GM15510 (cell line): ENCODE data around the gene GOSR2.

Source experiments
- POLR2A ChIP-seq: IDR thresholded peaks from 3 replicates; pipeline ENCODE4 v1.6.1; 2011; ENCODE audit warnings: borderline replicate concordance; ENCODE audit not compliant: insufficient read length; ENCODE audit errors: extremely low read depth

Gene GOSR2

DNA sequence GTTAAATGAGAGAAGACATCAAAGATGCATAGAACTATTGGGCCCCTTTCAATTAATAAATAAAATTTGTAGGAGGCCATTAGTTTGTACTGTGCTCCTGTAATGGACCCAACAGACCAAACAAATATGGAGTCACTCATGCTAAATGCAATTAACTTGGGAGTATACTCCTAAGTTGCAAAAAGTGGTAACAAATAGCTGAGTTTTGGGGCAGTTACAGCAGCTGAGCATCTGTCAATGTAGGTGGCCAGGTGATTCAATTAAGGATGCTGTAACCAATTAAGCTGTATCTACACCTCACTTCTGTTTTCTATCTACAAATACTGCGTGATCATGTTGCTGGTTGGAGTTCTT is 36.7 kb upstream of the GOSR2 start:
- no peak for TF ChIP-seq POLR2A

DNA sequence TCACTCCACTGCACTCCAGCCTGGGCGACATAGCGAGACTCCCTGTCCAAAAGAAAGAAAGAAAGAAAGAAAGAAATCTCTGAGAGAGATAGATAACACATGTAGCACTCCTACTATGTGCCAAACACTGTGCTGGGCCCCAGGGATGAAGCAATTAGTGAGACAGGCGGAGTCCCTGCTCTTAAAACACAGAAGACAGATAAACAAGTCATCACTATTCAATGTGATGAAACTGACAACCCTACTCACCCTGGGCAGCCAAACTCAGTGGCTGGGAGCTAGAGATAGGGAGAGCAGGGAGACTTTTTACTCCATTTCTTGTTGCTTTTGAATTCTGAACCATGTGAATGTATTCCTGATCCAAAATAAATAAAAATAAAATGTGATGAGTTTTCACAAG is 35.2 kb upstream of the GOSR2 start:
- no peak for TF ChIP-seq POLR2A

DNA sequence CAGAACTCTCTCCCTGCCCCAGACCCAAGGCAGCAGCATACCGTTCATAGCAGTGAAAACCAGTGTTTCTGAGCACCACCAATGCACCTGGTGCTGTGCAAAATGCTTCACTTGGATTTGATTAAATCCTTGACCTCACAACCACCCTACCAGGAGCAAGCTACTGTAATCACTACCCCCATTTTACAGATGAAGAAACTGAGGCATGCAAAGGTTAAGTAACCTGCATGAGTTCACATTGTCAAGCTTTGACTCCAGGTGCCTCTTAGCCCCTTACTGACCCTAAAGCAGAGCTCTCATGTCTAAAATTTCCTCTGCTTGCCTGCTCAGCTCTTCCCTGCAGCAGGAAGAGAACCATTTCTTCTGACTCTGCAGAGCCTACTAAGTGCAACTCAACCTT is 34.2 kb upstream of the GOSR2 start:
- no peak for TF ChIP-seq POLR2A

DNA sequence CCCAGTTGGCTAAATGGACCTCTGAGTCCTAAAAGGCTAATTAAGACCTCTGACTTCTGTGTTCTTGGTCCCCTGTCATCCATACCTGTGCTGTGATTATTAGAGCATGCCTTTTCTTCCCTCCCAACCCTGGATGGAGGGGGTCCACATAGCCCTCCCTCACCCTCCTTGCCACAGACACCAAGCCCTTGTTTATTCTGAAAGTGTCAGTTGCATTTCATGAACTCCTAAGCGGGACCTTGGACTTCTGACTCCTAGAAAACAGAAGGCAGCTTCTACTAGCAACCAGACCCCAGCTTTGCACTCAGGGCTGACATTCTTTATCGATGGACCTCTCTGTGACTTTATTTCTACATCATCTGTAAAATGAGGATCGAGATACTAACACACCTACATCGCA is 33.4 kb upstream of the GOSR2 start:
- no peak for TF ChIP-seq POLR2A

DNA sequence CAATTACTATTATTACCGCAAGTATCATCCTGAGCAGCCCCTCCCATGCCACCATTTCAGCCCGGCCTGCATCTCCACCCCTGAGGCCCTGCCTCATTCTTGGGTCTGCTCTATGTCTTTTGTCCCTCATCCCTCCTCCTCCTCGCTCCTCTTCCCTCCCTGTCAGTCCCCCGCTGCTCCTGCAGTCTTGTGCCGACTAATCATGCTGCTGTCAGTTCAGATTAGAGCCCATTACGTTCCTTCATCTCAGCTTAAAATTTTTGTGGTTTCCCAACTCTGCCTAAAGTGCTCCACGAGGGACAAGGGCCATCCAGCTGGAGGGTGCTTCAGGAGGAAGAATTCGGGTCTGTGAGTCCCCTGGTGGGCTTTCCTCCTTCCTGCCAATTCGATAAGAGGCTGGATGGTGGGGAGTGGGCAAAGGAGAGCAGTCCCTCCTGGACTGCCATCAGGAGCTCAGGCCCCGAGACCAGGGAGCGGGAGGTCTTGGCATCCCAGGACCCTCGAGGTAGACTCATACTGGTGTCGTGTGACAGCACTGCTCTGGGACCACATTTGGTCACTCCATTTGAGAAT is 32.9 kb upstream of the GOSR2 start:
- TF ChIP-seq POLR2A = no peak

DNA sequence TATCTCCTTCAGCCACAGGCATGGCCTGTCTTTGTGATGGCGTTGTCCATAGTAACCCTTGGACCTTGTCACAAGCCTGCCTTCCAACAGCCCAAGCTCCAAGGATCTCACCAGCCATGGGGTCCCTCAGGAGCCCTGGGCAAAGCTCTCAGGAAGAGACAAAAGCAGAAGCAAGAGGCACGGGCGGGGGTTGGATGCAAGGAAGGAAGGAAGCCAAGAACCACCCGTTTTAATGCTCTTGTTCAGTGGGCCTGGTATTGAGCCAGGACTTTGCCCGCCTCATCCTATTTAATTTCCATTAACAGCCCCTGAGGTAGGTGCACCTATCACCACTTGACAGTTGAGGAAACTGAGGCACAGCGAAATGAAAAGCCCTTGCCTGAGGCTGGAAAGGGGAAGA is 32.3 kb upstream of the GOSR2 start:
- TF ChIP-seq POLR2A = no peak

DNA sequence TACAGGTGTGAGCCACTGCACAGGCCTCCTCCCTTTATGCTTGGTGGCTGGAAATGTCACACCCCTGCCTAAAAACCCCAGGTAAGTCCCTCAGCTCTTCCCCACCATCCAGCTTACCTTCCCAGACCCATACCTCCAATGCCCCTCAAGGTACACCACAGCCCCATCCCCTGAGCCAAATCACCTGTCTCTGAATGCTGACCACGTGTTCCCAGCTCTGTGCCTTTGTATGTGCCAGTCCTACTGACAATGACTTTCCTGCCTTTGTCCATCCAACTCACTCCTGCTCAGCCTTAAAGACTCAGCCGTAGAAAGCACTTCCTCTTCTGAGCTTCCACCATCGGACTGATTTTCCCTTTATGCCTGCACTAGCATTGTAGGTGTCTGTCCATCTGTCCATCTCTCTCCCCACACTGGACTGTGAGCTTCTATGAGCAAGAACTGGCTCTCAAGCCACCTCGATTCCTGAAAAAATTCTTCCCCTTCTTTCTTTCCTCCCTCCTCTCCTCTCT is 30.7 kb upstream of the GOSR2 start:
- no peak for TF ChIP-seq POLR2A

DNA sequence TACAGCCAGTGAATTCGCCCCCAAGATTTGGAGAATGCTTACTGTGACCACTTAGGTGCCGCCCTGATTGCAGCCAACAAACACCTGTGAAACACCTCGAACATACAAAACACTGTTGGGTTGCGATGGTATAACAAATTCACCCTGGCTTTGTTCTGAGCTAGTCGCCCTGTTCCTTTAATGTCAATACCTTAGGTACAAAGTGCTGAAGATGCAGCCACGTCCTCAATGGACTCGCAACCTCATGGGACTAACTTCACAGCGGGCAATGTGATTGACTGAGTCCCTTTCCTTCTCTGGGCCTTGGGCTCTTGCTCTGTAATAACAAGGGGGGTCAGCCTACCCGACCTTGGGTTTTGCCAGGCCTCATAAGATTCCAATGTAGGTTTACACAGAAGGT is 28.9 kb upstream of the GOSR2 start:
- TF ChIP-seq POLR2A = no peak

DNA sequence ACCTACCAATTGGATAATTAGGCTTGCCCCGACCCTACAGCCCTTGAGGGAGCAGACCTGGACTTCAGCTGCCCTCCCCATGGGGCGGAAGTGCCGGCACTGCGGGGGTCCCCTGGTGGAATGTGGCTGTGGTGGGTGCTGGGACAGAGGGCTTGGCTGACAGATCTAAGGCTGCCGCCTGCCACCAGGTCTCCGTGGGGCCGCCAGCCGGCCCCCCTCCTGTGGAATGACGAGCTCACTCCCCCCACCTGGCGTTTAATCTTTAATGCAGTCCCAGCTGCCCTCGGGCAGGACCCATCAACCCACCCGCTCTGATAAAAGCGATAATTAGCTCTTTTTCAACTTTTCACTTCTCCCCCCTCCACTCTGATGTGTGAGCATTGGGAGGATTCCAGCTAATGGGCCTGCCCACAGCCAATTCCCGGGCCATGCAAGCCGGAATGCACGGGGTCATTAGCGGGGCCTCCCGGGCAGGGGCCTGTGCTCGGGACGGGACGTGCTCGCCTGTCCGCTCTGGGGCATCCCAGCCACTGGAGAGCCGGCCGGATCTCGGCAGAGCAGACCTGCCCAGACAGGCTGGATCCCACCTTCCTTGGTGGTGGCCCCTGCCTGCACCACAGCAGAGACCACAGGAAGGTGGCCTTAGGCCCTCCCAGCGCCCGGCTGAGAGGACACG is 28.3 kb upstream of the GOSR2 start:
- TF ChIP-seq POLR2A = no peak

DNA sequence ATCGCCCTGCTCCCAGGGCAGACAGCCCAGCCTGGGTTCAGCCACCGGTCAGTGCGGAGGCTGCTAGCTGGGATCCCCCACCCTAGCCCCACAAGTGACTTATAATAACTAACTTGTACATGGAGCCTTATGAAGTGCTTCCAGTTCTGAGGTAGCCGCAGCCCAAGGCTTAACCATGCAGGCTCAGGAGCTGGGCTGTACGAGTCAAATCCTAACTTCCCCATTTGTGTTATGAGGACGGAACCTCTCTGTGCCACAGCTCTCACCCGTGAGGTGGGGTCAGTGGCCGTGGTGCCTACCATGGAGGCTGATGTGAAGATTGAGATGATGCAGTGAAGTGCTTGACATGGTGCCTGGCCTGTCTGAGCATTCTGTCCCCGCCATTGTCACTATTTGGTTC is 27.8 kb upstream of the GOSR2 start:
- no peak for TF ChIP-seq POLR2A

DNA sequence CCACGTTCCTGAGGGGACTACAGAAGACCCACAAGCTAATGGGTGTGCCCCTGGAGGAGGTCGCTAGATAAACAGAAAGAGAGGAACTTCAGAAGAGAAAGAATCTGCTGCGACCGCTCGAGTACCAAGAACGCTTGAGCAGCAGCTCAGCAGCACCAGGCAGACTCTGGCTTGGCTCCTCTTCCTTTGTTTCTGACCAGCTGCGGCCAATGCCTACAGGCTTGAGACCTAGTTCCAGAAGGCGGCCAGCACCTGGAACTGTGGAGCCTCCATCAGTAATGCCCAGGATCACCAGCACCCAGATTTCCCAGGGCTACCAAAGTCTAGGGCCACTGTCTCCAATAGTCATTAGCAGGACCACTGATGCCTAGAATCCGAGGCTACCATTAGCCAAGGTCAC is 26.0 kb upstream of the GOSR2 start:
- TF ChIP-seq POLR2A = no peak

DNA sequence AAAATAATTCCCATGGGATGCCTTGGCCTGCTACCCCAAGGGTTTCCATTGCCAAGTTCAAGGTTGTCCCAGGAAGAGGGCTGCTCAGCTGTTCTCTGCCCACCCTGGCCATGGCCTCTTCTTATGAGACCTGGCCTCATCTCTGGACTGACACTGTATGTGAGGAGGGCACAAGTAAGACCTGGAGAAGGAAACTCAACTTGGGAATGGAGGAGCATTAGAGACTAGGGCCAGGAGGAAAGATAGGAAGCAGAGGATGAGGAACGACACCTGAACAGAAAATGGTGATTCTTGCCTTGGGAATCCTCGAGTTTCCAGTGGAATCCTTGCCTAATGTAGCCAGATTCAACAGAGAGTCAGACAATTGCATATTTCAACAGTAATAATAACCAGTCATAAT is 24.6 kb upstream of the GOSR2 start:
- TF ChIP-seq POLR2A = no peak

DNA sequence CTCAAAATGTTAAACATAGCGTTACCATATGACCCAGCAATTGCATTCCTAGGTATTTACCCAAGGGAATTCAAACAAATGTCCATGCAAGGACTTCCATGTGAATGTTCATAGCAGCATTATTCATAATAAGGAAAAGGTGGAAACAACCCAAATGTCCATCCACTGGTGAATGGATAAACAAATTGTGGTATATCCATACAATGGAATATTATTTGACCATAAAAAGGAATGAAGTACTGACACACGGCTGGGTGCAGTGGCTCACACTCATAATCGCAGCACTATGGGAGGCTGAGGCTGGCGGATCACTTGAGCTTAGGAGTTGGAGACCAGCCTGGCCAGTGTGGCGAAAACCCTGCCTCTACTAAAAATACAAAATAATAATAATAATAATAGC is 24.1 kb upstream of the GOSR2 start:
- TF ChIP-seq POLR2A = no peak

DNA sequence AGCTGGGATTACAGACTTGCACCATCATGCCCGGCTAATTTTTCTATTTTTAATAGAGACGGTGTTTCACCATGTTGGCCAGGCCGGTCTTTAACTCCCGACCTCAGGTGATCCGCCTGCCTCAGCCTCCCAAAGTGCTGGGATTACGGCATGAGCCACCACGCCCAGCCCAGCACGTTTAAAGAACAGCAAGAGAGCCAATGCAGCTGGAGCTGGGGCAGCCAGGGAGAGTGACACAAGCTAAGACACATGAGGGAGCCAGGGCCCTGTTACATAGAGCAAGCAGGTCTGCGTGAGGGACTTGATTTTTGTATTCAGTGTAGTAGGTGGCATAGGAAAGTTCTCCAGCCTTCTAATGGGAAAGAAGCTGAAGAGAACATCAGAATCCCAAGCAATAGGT is 21.7 kb upstream of the GOSR2 start:
- no peak for TF ChIP-seq POLR2A

DNA sequence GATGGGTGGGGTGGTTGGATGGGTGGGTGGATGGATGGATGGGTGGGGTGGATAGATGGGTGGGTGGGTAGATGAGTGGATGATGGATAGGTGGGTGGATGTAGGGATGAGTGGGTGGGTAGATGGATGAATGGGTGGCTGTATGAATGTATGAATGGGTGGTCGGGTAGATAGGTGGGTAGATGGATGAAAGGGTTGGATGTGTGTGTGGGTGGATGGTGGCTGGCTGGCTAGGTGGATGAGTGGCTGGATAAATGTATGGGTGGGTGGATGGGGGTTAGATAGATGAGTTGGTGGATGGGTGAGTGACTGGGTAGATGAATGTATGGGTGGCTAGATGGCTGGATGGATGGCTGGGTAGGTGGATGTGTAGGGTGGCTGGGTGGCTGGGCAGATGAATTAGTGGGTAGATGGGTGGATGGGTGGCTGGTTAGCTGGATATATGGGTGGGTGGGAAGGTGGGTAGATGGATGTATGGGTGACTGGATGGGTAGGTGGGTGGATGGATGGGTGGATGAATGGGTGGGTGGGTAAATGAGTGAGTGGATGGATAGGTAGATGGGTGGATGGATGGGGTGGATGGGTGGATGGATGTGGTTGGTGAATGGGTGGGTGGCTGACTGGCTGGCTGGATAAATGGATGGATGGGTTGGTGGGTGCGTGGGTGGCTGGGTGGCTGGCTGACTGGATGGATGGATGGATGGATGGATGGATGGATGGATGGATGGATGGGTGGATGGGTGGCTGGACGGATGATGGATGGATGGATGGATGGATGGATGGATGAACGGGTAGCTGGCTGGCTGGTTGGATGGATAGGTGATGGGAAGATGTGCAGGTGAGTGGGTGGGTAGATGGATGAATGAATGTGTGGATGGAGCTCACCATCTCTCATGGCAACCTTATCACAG is 18.9 kb upstream of the GOSR2 start:
- no peak for TF ChIP-seq POLR2A
